Measurements from ENCODE around the gene RFC4. TPM values are rescaled to one million over a fixed set of nuclear protein-coding genes. Genes with fewer than 3 reads are reported as not detected.

RFC4 gene
- total and polyA plus RNA-seq, 12 donors = 5.3 to 30.6 (median 9.1) TPM

DNA sequence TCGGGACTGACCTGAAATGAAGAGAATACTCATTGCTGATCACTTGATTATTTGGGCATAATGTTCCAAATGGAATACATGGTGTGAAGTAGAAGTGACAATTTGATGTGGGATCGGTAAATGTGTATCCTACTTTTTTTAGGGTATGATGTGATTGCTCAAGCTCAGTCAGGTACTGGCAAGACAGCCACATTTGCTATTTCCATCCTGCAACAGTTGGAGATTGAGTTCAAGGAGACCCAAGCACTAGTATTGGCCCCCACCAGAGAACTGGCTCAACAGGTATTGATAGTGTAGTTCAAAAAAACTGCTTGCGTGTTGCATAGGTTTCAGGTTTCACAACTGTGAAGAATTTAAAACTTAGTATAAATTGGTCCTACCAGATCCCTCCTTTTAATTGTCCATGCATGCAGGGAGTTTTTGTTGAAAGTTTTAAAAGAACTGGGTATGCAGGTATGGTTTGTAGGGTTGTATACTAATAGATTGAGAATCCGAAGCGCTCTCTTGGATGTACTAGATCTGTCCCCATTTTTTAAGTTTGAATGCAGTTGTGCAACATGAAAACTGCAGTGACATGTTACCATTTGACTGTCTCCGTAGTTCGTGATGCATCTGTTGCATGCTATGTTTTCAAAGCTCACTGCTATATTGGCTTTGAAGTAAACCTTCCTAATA lies 21.3 kb downstream of the RFC4 start:
- no peak for TF ChIP-seq POLR2A (IDR thresholded peaks at IDR 0.05)
- TF ChIP-seq, protein P1, sequence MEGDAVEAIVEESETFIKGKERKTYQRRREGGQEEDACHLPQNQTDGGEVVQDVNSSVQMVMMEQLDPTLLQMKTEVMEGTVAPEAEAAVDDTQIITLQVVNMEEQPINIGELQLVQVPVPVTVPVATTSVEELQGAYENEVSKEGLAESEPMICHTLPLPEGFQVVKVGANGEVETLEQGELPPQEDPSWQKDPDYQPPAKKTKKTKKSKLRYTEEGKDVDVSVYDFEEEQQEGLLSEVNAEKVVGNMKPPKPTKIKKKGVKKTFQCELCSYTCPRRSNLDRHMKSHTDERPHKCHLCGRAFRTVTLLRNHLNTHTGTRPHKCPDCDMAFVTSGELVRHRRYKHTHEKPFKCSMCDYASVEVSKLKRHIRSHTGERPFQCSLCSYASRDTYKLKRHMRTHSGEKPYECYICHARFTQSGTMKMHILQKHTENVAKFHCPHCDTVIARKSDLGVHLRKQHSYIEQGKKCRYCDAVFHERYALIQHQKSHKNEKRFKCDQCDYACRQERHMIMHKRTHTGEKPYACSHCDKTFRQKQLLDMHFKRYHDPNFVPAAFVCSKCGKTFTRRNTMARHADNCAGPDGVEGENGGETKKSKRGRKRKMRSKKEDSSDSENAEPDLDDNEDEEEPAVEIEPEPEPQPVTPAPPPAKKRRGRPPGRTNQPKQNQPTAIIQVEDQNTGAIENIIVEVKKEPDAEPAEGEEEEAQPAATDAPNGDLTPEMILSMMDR (IDR thresholded peaks at IDR 0.05) = no peak
- 6 to 9% (median 8%) methylated on average over 7 of the region's 7 CpGs for WGBS, 4 donors
- H3K9me3 ChIP-seq (replicated peaks in 1 of 3) = no peaks in the 10 kb centered on the region
- peaks cover 0 to 59% of the 10 kb centered on the region in 2 donors for H3K36me3 ChIP-seq (replicated peaks in 1 of 2)
- H3K27me3 ChIP-seq = no peaks in the 10 kb centered on the region
- H3K4me1 ChIP-seq (replicated peaks in 1 of 2) = peaks cover 15 to 50% of the 10 kb centered on the region in 2 donors
- H3K4me3 ChIP-seq = peak overlapping the region; percentile 50 to 93 (median 68)
- H3K27ac ChIP-seq = peak overlapping the region in 2 of 5 donors; percentile 96 to 97
- intact Hi-C loops (cut with DNase I) = no loop called here
- DNase-seq = no peak

DNA sequence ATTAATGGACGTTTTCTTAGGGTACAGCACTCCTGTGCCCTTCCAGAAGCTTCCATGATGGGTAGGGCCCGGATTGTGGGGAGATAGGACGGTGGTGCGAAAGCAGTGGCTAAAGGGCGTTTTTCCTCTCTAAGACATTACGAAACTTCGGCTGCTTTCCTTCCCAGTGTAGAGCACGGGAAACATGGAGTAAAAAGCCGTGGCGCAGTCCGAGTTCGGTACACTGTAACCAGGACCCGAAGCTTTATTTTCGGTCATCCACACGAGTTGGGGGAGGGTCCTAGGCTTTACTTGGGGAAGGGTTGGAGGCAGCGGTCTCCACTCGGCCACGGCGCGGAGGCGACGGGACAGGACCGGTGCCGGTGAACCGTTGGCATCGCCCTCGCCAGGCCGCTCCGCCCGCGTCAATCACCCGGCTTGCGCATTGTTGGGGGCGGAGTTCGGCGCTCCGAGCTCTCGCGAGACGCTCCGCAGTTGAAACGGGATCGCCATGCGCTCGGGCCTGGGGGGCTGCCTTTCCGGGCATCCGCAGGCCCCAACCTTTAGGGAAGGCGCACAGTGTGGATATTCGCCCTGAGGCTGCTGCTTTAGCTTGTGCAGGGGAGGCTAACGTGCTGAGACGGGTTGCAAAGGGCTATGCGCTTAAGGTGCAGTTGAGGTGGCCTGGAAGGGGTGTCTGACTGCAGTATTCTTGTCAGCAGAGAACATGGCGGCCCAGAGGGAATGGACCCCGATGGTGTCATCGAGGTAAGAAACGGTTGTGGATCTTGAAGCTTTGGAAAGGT lies 22.4 kb downstream of the RFC4 start:
- DNase-seq = peak; percentile 84 to 93 (median 91)
- Histone ChIP-seq H3K36me3 (replicated peaks in 1 of 2) (peaks cover 0 to 48% of the 10 kb centered on the region in 2 donors), H3K9me3 (replicated peaks in 1 of 3) (no peaks in the 10 kb centered on the region), H3K4me3 (peak overlapping the region; percentile 50 to 93 (median 68)), H3K27me3 (no peaks in the 10 kb centered on the region), H3K4me1 (replicated peaks in 1 of 2) (peaks cover 15 to 47% of the 10 kb centered on the region in 2 donors), H3K27ac (peak overlapping the region; percentile 71 to 99 (median 96))
- intact Hi-C loops (cut with DNase I) = no loop called here
- 0% methylated on average over 13 to 56 of the region's 56 CpGs for WGBS, 4 donors
- TF ChIP-seq, protein P1 (IDR thresholded peaks at IDR 0.05) = no peak
- peak; percentile 43 to 50 for TF ChIP-seq POLR2A (IDR thresholded peaks at IDR 0.05)

DNA sequence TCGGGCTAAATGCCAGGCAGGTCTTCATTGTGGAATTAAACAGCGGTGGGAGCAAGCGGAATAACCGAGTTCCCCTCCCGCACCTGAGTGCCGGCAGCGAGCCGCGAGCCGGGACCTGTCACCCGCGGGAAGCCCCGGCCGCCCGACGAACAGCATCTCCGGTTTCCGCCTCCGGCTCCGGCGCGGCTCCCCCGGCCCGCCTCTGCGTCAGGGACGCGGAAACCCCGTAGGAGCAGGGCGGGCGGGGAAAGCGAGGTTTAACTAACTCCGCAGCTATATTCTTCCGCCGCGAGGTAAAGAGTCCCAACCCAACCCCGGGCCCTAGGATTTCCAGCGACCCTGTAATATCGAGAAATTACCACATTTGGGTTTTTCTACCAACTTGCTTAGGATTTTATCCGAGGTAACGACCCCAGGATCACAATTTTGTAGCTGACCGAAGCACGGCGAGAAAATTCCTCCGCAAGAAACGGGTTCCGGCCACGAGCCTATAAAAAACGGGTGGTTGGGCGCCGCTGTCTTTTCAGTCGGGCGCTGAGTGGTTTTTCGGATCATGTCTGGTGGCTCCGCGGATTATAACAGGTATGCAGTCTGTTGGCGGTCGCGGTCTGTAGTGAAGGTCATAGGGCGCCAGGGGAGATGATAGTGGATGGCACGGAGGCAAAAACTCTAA lies 23.1 kb downstream of the RFC4 start, which contains the start of gene EIF4A2:
Gene EIF4A2 (plus strand): TSS at position 520 of the 673 bp plus-strand sequence. CDS start 34 bp downstream, at position 554.
- intact Hi-C loops (cut with DNase I) = no loop called here

More for the DNA sequence above, 23.1 kb downstream of the RFC4 start, which contains the start of gene EIF4A2:
- Histone ChIP-seq H3K9me3 (replicated peaks in 1 of 3) (no peaks in the 10 kb centered on the region), H3K27me3 (no peaks in the 10 kb centered on the region), H3K36me3 (replicated peaks in 1 of 2) (peaks cover 0 to 41% of the 10 kb centered on the region in 2 donors), H3K27ac (peak within 1 kb of the TSS; percentile 71 to 99 (median 96)), H3K4me1 (replicated peaks in 1 of 2) (peaks cover 15 to 42% of the 10 kb centered on the region in 2 donors), H3K4me3 (peak within 1 kb of the TSS; percentile 50 to 93 (median 68))
- TF ChIP-seq, protein P1 (IDR thresholded peaks at IDR 0.05) = peak in 1 of 6 experiments; percentile 12
- peak; percentile 89 to 95 for TF ChIP-seq POLR2A (IDR thresholded peaks at IDR 0.05)
- peak; percentile 88 to 95 (median 91) for DNase-seq
- WGBS, 4 donors = 0% methylated on average over 24 to 60 of the region's 60 CpGs
